CD4-positive, alpha-beta T cell (primary cell): ENCODE measurements around the gene MRPS23. TPM values are rescaled to one million over a fixed set of nuclear protein-coding genes. Genes with fewer than 3 reads are reported as not detected.
A peak's percentile ranks its signal among the peaks of the same experiment; 100 is the strongest.

Experiments
- ATAC-seq: fragments of 200-7000 bp; cut with Tn5 transposase; one replicate; pipeline ENCODE4 v1.10.0; 2022; ENCODE audit warnings: mild to moderate bottlenecking; ENCODE audit not compliant: poor library complexity
- CTCF ChIA-PET: fragments of 350-600 bp; sonication (Branson Sonifier 250); formaldehyde crosslinking; loops from one replicate; lab custom pipeline; 2021; ENCODE audit warnings: antibody characterized with exemption, inconsistent platforms; lab: Charles Lee
- POLR2A ChIA-PET: fragments of 350-600 bp; sonication (Branson Sonifier 250); formaldehyde crosslinking; loops from one replicate; lab custom pipeline; 2021; ENCODE audit warnings: antibody characterized with exemption, inconsistent platforms; lab: Charles Lee
- DNase-seq, 14 experiments: peaks; one replicate each; pipeline ENCODE4 v3.0.0-alpha.2; 2013 to 2020; ENCODE audit warnings: mixed read lengths in 2 of 14
- H3K27ac ChIP-seq, 2 donors: one replicate each; pipeline versions ENCODE4 v1.5.1 to v1.7.0; 2013; ENCODE audit warnings: low read length in 2 of 2, low read depth in 1 of 2, mild to moderate bottlenecking in 1 of 2
- H3K27me3 ChIP-seq, 2 experiments: 1 replicate in 1 of 2; 2 replicates in 1 of 2; pipeline versions ENCODE4 v1.6.1 to v1.7.0; 2013; ENCODE audit warnings: low read length in 2 of 2, control low read depth in 1 of 2, mild to moderate bottlenecking in 1 of 2, moderate library complexity in 1 of 2; ENCODE audit not compliant: insufficient read depth in 2 of 2, control insufficient read depth in 1 of 2
- H3K36me3 ChIP-seq: one replicate; pipeline ENCODE4 v1.6.1; 2013; ENCODE audit warnings: low read length, control low read depth; ENCODE audit not compliant: insufficient read depth
- H3K4me1 ChIP-seq: one replicate; pipeline ENCODE4 v1.6.1; 2013; ENCODE audit warnings: low read length, control low read depth; ENCODE audit not compliant: insufficient read depth
- H3K4me3 ChIP-seq: one replicate; pipeline ENCODE4 v1.5.1; 2013; ENCODE audit warnings: mild to moderate bottlenecking, low read length, moderate library complexity
- H3K9me3 ChIP-seq, 2 experiments: 1 replicate in 1 of 2; 2 replicates in 1 of 2; pipeline versions ENCODE4 v1.6.1 to v1.7.0; 2013; ENCODE audit warnings: low read length in 2 of 2, mild to moderate bottlenecking in 2 of 2, control low read depth in 1 of 2, moderate library complexity in 1 of 2; ENCODE audit not compliant: control insufficient read depth in 1 of 2, insufficient read depth in 1 of 2
- H3K27ac Mint-ChIP-seq: one replicate; pipeline ENCODE4 v1.8.0; 2020; ENCODE audit warnings: mixed read lengths
- H3K27me3 Mint-ChIP-seq: one replicate; pipeline ENCODE4 v1.8.0; 2021; ENCODE audit warnings: mixed read lengths
- H3K36me3 Mint-ChIP-seq: one replicate; pipeline ENCODE4 v1.8.0; 2021; ENCODE audit warnings: low read depth, mixed read lengths
- H3K4me1 Mint-ChIP-seq: one replicate; pipeline ENCODE4 v1.8.0; 2021; ENCODE audit warnings: low read depth, mixed read lengths
- H3K4me3 Mint-ChIP-seq: one replicate; pipeline ENCODE4 v1.8.0; 2020; ENCODE audit warnings: mild to moderate bottlenecking, mixed read lengths
- H3K9me3 Mint-ChIP-seq: one replicate; pipeline ENCODE4 v1.8.0; 2020; ENCODE audit warnings: mixed read lengths
- intact Hi-C, 2 experiments: fragments of 100-400 bp; cut with DNase I in 1 of 2; cut with micrococcal nuclease in 1 of 2; formaldehyde crosslinking; loops; one replicate each; pipeline versions ENCODE4 v1.15.1 to v1.9.0; 2023 to 2025; cut with DNase I, micrococcal nuclease
- total RNA-seq, 174 experiments: library from RNA in 2 of 174; stranded (reverse) in 2 of 174; gene quantifications; one replicate each; pipeline ENCODE4 v1.2.3 and lab custom pipeline; 2021 to 2026
- TF ChIP-seq, protein P1 (sequence below): fragments of 200-600 bp; IDR thresholded peaks from one replicate; pipeline ENCODE4 v1.8.0; 2022; ENCODE audit warnings: antibody characterized with exemption, mild to moderate bottlenecking

The MRPS23 gene
- total RNA-seq, 2 experiments from 2014 or later, result 14.6 to 14.7 TPM

DNA sequence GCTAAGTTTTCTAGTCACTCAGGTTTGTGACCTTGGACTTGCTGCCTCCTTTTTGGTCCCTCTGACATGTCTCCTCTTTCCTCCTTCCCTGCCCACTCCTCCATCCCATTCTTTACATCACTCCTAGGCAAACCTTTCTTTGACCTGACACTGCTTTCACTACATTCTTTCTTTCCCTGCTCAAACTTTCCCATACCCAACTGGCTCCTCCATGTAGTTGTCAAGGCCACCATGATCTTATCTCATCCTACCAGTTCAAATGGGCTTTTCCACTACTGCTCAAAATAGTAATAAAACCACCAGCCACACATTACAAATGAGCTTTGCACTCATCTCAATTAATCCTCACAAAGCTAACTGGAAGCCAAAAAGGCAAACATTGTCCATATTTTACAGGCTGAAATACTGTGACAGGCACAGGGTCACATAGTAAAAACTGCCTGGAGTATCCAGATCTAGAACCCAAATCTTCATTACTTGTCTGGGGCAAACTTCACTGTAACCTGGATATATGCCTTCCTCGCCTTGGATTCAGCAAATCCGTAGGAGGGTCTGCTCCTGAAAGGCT lies 14.4 kb downstream of the MRPS23 start:
- ChIA-PET CTCF (no interaction called here), POLR2A (interaction anchor here (2.7 kb wide), 1 partner anchor 14 kb away, joined by 11 read pairs; the partner anchor contains the start of gene MRPS23)
- DNase-seq, result no peak
- Mint-ChIP-seq H3K4me3 (no peak overlapping the region), H3K36me3 (peaks cover 28% of the 10 kb centered on the region), H3K9me3 (no peaks in the 10 kb centered on the region), H3K4me1 (peaks cover 6% of the 10 kb centered on the region), H3K27me3 (no peaks in the 10 kb centered on the region), H3K27ac (no peak overlapping the region)
- intact Hi-C loops, result no loop called here
- Histone ChIP-seq H3K9me3 (no peaks in the 10 kb centered on the region), H3K4me1 (peaks cover 6% of the 10 kb centered on the region), H3K4me3 (no peak overlapping the region), H3K27ac (no peak overlapping the region), H3K36me3 (peaks cover 32% of the 10 kb centered on the region), H3K27me3 (no peaks in the 10 kb centered on the region)
- no peak for ATAC-seq
- TF ChIP-seq, protein P1, sequence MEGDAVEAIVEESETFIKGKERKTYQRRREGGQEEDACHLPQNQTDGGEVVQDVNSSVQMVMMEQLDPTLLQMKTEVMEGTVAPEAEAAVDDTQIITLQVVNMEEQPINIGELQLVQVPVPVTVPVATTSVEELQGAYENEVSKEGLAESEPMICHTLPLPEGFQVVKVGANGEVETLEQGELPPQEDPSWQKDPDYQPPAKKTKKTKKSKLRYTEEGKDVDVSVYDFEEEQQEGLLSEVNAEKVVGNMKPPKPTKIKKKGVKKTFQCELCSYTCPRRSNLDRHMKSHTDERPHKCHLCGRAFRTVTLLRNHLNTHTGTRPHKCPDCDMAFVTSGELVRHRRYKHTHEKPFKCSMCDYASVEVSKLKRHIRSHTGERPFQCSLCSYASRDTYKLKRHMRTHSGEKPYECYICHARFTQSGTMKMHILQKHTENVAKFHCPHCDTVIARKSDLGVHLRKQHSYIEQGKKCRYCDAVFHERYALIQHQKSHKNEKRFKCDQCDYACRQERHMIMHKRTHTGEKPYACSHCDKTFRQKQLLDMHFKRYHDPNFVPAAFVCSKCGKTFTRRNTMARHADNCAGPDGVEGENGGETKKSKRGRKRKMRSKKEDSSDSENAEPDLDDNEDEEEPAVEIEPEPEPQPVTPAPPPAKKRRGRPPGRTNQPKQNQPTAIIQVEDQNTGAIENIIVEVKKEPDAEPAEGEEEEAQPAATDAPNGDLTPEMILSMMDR, result no peak

DNA sequence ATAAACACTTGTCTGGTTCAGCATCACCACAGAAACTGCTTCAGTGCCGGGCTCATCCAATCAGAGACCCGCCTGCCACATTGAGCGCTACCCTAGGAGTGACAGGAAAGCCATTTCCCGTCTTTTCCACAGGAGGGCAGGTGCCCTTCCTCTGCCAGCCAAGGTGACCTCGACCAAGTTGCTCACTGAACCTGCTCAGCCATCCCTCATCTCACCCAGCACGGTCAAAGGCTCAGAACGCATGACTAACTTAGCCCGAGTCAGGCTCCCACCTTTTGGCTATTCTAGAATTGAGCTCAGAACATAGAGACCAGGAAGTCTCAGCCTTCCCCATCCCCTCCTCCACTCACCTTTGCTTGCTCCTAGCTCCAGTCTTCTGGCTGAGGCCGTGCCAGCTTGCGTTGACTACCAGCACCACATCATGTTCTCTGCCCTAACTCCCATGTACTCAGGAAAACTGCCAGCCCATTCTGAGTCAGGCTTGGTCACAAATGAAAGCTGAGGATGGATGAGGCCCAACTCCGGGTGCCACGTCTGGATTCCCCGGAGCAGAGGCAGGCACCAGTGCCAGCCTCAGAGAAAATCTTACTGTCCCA lies 15.6 kb downstream of the MRPS23 start:
- H3K9me3 Mint-ChIP-seq, result no peaks in the 10 kb centered on the region

DNA sequence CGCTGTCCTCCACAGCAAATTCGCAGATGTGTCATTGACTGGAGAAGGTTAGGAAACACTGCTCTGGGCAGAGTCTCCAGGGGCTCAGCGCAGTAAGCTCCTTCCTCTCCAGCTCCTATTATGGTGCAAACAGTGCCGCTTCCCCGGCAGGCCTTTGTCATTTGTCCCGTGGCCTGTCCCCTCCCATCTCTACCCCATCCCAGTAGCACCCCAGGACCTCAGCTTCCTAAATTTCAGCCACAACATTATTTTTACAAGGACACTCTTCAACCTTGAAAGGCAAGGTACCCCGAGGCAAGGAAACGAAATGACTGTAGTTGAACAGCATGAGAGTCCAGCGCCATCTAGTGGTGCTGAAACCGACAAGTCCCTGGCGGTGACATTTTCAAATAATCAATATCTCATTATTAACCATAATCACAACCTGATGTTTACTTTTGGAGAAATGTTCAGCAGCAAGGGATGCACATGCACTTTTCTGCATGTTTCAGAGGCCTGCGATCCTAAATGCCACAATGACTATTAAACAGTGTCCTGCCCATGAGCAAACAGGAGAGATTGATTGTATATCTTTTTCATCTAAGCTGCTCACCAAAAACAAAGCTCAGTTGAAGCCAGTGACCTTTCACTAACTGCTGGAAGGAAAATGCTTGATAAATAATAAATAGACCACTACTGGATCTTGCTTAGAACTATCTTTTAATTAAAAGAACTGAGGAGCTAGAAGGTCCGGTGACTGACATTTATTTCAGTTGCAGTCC lies 16.5 kb downstream of the MRPS23 start:
- Histone ChIP-seq H3K4me3 (peak overlapping the region; percentile 46), H3K4me1 (peaks cover 6% of the 10 kb centered on the region), H3K27me3 (no peaks in the 10 kb centered on the region), H3K27ac (no peak overlapping the region), H3K9me3 (no peaks in the 10 kb centered on the region), H3K36me3 (peaks cover 13% of the 10 kb centered on the region)
- H3K4me1 Mint-ChIP-seq, result peaks cover 6% of the 10 kb centered on the region
- no peak overlapping the region for H3K4me3 Mint-ChIP-seq
- intact Hi-C loops, result loop anchor here (1.0 to 5.0 kb wide), 5 partner anchors 86 to 703 kb away; partner anchors contain the start of gene CCDC182 (in 1 of the 2)
- ATAC-seq (peak; percentile 85), DNase-seq (peak; percentile 43 to 86 (median 58))
- no peaks in the 10 kb centered on the region for H3K27me3 Mint-ChIP-seq
- ChIA-PET CTCF (interaction anchor here (0.7 to 1.5 kb wide), 9 partner anchors 10 to 704 kb away, joined by 3 to 8 read pairs (median 4); partner anchors contain the start of gene MRPS23), POLR2A (interaction anchor here (0.6 to 2.7 kb wide), 3 partner anchors 16 to 590 kb away, joined by 3 to 11 read pairs (median 3); partner anchors contain the start of gene MRPS23)
- TF ChIP-seq, protein P1, result peak; percentile 96
- H3K27ac Mint-ChIP-seq, result no peak overlapping the region
- H3K36me3 Mint-ChIP-seq, result peaks cover 7% of the 10 kb centered on the region
- no peaks in the 10 kb centered on the region for H3K9me3 Mint-ChIP-seq

More for the DNA sequence above, 15.6 kb downstream of the MRPS23 start:
- Mint-ChIP-seq H3K27me3 (no peaks in the 10 kb centered on the region), H3K27ac (no peak overlapping the region), H3K36me3 (peaks cover 16% of the 10 kb centered on the region), H3K4me1 (peaks cover 6% of the 10 kb centered on the region), H3K4me3 (peak overlapping the region; percentile 28)
- TF ChIP-seq, protein P1, result no peak
- intact Hi-C loops, result loop anchor here in 1 of 2 experiments (5.0 kb wide), 2 partner anchors 87 to 592 kb away; partner anchors contain the start of gene CCDC182
- peaks cover 6% of the 10 kb centered on the region for H3K4me1 ChIP-seq
- ChIA-PET POLR2A (interaction anchor here (2.7 kb wide), 1 partner anchor 16 kb away, joined by 11 read pairs; the partner anchor contains the start of gene MRPS23), CTCF (interaction anchor here (1.5 kb wide), 4 partner anchors 10 to 705 kb away, joined by 3 to 5 read pairs (median 4); partner anchors contain the start of gene MRPS23)
- DNase-seq (no peak), ATAC-seq (no peak)
- H3K4me3 ChIP-seq, result no peak overlapping the region
- peaks cover 22% of the 10 kb centered on the region for H3K36me3 ChIP-seq
- H3K9me3 ChIP-seq, result no peaks in the 10 kb centered on the region
- H3K27me3 ChIP-seq, result no peaks in the 10 kb centered on the region
- H3K27ac ChIP-seq, result no peak overlapping the region
